Liver (tissue), 9 donors: ENCODE results near the gene CXCL17. TPM values are rescaled to one million over a fixed set of nuclear protein-coding genes. Genes with fewer than 3 reads are reported as not detected.

Experiments used
- DNase-seq: peaks from one replicate; pipeline ENCODE4 v3.0.0-alpha.2; 2017; ENCODE audit warnings: low spot score
- H3K27ac ChIP-seq, 2 donors: one replicate each; pipeline ENCODE4 v1.7.0; 2013; ENCODE audit warnings: inconsistent platforms in 2 of 2, low read length in 2 of 2, control low read depth in 1 of 2, low read depth in 1 of 2, mild to moderate bottlenecking in 1 of 2
- H3K27me3 ChIP-seq, 4 donors: one replicate each; pipeline versions ENCODE4 v1.6.1 to v1.7.0; 2013; ENCODE audit warnings: low read length in 3 of 4, inconsistent platforms in 1 of 4, mild to moderate bottlenecking in 1 of 4, moderate library complexity in 1 of 4; ENCODE audit not compliant: control insufficient read depth in 4 of 4, insufficient read depth in 4 of 4
- H3K36me3 ChIP-seq, 4 donors: one replicate each; pipeline versions ENCODE4 v1.6.1 to v1.7.0; 2013; ENCODE audit warnings: low read length in 3 of 4, mild to moderate bottlenecking in 3 of 4, low read depth in 1 of 4, moderate library complexity in 1 of 4; ENCODE audit not compliant: control insufficient read depth in 4 of 4, insufficient read depth in 3 of 4
- H3K4me1 ChIP-seq, 4 donors: one replicate each; pipeline versions ENCODE4 v1.6.1 to v1.7.0; 2013; ENCODE audit warnings: low read length in 3 of 4, mild to moderate bottlenecking in 3 of 4, moderate library complexity in 1 of 4; ENCODE audit not compliant: control insufficient read depth in 4 of 4, insufficient read depth in 4 of 4
- H3K4me3 ChIP-seq, 3 donors: one replicate each; pipeline versions ENCODE4 v1.6.1 to v1.7.0; 2013; ENCODE audit warnings: low read length in 3 of 3, control low read depth in 1 of 3, low read depth in 1 of 3, mild to moderate bottlenecking in 1 of 3
- H3K9ac ChIP-seq, 2 donors: one replicate each; pipeline ENCODE4 v1.7.0; 2013; ENCODE audit warnings: low read length in 2 of 2, mild to moderate bottlenecking in 2 of 2, moderate library complexity in 2 of 2, control low read depth in 1 of 2, low read depth in 1 of 2
- H3K9me3 ChIP-seq, 4 donors: one replicate each; pipeline versions ENCODE4 v1.6.1 to v1.7.0; 2013; ENCODE audit warnings: low read length in 3 of 4; ENCODE audit not compliant: control insufficient read depth in 4 of 4
- ATF3 ChIP-seq: IDR thresholded peaks from 2 replicates; pipeline ENCODE4 v1.6.1; 2016; ENCODE audit warnings: antibody characterized with exemption
- CTCF ChIP-seq: fragments of 150-350 bp; IDR thresholded peaks from 2 replicates; pipeline ENCODE4 v1.5.1; 2017; ENCODE audit warnings: improper control_type of control experiment, low read depth, low read length; ENCODE audit not compliant: missing input control
- EGR1 ChIP-seq, 2 donors: IDR thresholded peaks; 2 replicates each; pipeline ENCODE4 v1.6.1; 2016 to 2018; ENCODE audit warnings: antibody characterized with exemption in 2 of 2, low read depth in 2 of 2
- FOXA1 ChIP-seq: IDR thresholded peaks from 2 replicates; pipeline ENCODE4 v1.6.1; 2016; ENCODE audit warnings: antibody characterized with exemption
- FOXA2 ChIP-seq: IDR thresholded peaks from 2 replicates; pipeline ENCODE4 v1.6.1; 2016; ENCODE audit warnings: antibody characterized with exemption
- GABPA ChIP-seq, 2 donors: IDR thresholded peaks in 1 of 2; conservative IDR thresholded peaks in 1 of 2; 2 replicates each; pipeline ENCODE4 v1.6.1; 2016; ENCODE audit warnings: antibody characterized with exemption in 2 of 2, mild to moderate bottlenecking in 1 of 2, moderate library complexity in 1 of 2
- HNF4A ChIP-seq, 2 donors: conservative IDR thresholded peaks; 2 replicates each; pipeline ENCODE4 v1.6.1; 2016; ENCODE audit warnings: antibody characterized with exemption in 2 of 2, mild to moderate bottlenecking in 2 of 2
- HNF4G ChIP-seq: IDR thresholded peaks from 2 replicates; pipeline ENCODE4 v1.6.1; 2016; ENCODE audit warnings: antibody characterized with exemption
- JUND ChIP-seq, 2 donors: IDR thresholded peaks; 2 replicates each; pipeline ENCODE4 v1.6.1; 2016; ENCODE audit warnings: antibody characterized with exemption in 2 of 2
- MAX ChIP-seq: IDR thresholded peaks from 2 replicates; pipeline ENCODE4 v1.6.1; 2016; ENCODE audit warnings: antibody characterized with exemption
- NR2F2 ChIP-seq: IDR thresholded peaks from 2 replicates; pipeline ENCODE4 v1.6.1; 2016; ENCODE audit warnings: antibody characterized with exemption
- RAD21 ChIP-seq, 2 donors: IDR thresholded peaks; 2 replicates each; pipeline ENCODE4 v1.6.1; 2016; ENCODE audit warnings: antibody characterized with exemption in 2 of 2, mild to moderate bottlenecking in 2 of 2
- REST ChIP-seq: IDR thresholded peaks from 2 replicates; pipeline ENCODE4 v1.6.1; 2016; ENCODE audit warnings: antibody characterized with exemption, mild to moderate bottlenecking
- RXRA ChIP-seq, 2 donors: IDR thresholded peaks; 2 replicates each; pipeline ENCODE4 v1.6.1; 2017 to 2018; ENCODE audit warnings: antibody characterized with exemption in 2 of 2, mild to moderate bottlenecking in 1 of 2
- SP1 ChIP-seq: IDR thresholded peaks from 2 replicates; pipeline ENCODE4 v1.6.1; 2018; ENCODE audit warnings: antibody characterized with exemption, mild to moderate bottlenecking
- TAF1 ChIP-seq: conservative IDR thresholded peaks from 2 replicates; pipeline ENCODE4 v1.6.1; 2016; ENCODE audit warnings: antibody characterized with exemption, mild to moderate bottlenecking
- YY1 ChIP-seq: IDR thresholded peaks from 2 replicates; pipeline ENCODE4 v1.6.1; 2016; ENCODE audit warnings: antibody characterized with exemption, mild to moderate bottlenecking
- ZBTB33 ChIP-seq: IDR thresholded peaks from 2 replicates; pipeline ENCODE4 v1.6.1; 2016; ENCODE audit warnings: antibody characterized with exemption
- WGBS: extraction: QIAGEN DNeasy Blood & Tissue Kit; methylation state at CpG from one replicate; pipeline ENCODE4 v1.1.7; 2013; 5-methylcytosine and 5-hydroxymethylcytosine counted together
- polyA plus RNA-seq, 2 donors: library from polyadenylated mRNA; stranded (reverse) in 1 of 2; unstranded in 1 of 2; fragments of 200-250 nt in 1 of 2; fragments of >200 nt in 1 of 2; fragmentation: Nextera tagmentation in 1 of 2; extraction: Ambion mirVana in 1 of 2; gene quantifications; one replicate each; pipeline versions ENCODE4 v1.2.1 to v1.2.3, GENCODE V29; 2013 to 2015
- total RNA-seq, 2 donors: library from RNA; depleted of rRNA; stranded (reverse); fragments of >200 nt; gene quantifications; one replicate each; pipeline ENCODE4 v1.2.3, GENCODE V29; 2014
- donor health status: healthy.
- donor health status: healthy.
- donor health status: healthy.
- donor health status: healthy.
- donor health status: healthy.

The CXCL17 gene
- total and polyA plus RNA-seq, 4 donors: 0.10 to 0.93 TPM; not detected in 2

- TF ChIP-seq REST (no peak), ATF3 (no peak), YY1 (no peak), EGR1 (IDR thresholded peaks at IDR 0.05; ENCODE audit: low read depth in 2 of 2) (no peak), HNF4A (conservative IDR thresholded peaks at IDR 0.05) (no peak), ZBTB33 (no peak), RXRA (IDR thresholded peaks at IDR 0.05) (no peak), SP1 (no peak), FOXA1 (no peak), CTCF (no peak), MAX (no peak)
- no peak overlapping the region for H3K9ac ChIP-seq
- H3K4me1 ChIP-seq: peaks cover 0 to 4% (median 1%) of the 10 kb centered on the region in 4 donors
- no peaks in the 10 kb centered on the region for H3K9me3 ChIP-seq
- no peaks in the 10 kb centered on the region for H3K27me3 ChIP-seq
- H3K27ac ChIP-seq: no peak overlapping the region
- DNase-seq: no peak
- 67% methylated on average over 5 of the region's 5 CpGs for WGBS
- H3K4me3 ChIP-seq: no peak overlapping the region
- H3K36me3 ChIP-seq: no peaks in the 10 kb centered on the region
These were observed 24.5 kb upstream of the CXCL17 start for GRCh38 chr19:42467183-42467760.

- Histone ChIP-seq H3K36me3 (no peaks in the 10 kb centered on the region), H3K4me1 (peaks cover 0 to 4% (median 1%) of the 10 kb centered on the region in 4 donors), H3K4me3 (no peak overlapping the region), H3K9ac (no peak overlapping the region), H3K27me3 (no peaks in the 10 kb centered on the region), H3K9me3 (no peaks in the 10 kb centered on the region), H3K27ac (no peak overlapping the region)
- WGBS: 84% methylated on average over 5 of the region's 5 CpGs
- no peak for DNase-seq
- TF ChIP-seq JUND (IDR thresholded peaks at IDR 0.05) (no peak), FOXA2 (no peak), MAX (no peak), NR2F2 (no peak), ATF3 (no peak), GABPA (IDR thresholded peaks at IDR 0.05 in 1 of 2, conservative IDR thresholded peaks at IDR 0.05 in 1 of 2) (no peak), RAD21 (IDR thresholded peaks at IDR 0.05) (no peak), EGR1 (IDR thresholded peaks at IDR 0.05; ENCODE audit: low read depth in 2 of 2) (no peak), HNF4A (conservative IDR thresholded peaks at IDR 0.05) (no peak), ZBTB33 (no peak), RXRA (IDR thresholded peaks at IDR 0.05) (no peak), HNF4G (no peak), SP1 (no peak), TAF1 (no peak)
These were observed 23.9 kb upstream of the CXCL17 start for GRCh38 chr19:42466521-42467182.
